Ovary (tissue), 3 donors: Measurements from ENCODE around the gene SLC2A5.
"Not testable (repeated sequence)": the region's sequence is repeated elsewhere in the genome, so short reads cannot be mapped to it uniquely, and the experiment has no call there.

Experiments used
- CTCF ChIP-seq, 3 donors: fragments of 450-650 bp in 2 of 3; fragments of 200-600 bp in 1 of 3; IDR thresholded peaks; one replicate each; pipeline versions ENCODE4 v1.5.1 to v1.8.0; 2016 to 2022; ENCODE audit warnings: antibody characterized with exemption in 3 of 3, mild to moderate bottlenecking in 1 of 3
- EP300 ChIP-seq: sonication (generic); formaldehyde crosslinking; IDR thresholded peaks from one replicate; pipeline ENCODE4 v1.6.1; 2017; ENCODE audit warnings: antibody characterized with exemption
- POLR2A ChIP-seq: fragments of 450-650 bp; IDR thresholded peaks from one replicate; pipeline ENCODE4 v1.6.1; 2017; ENCODE audit warnings: antibody characterized with exemption, mild to moderate bottlenecking, moderate library complexity
- donor health status: DM: no; HTN: no; CAD: no.

- TF ChIP-seq POLR2A; CTCF (IDR thresholded peaks at IDR 0.05); EP300: not testable (repeated sequence)
Measured at GRCh38 chr1:9001534-9002214, 67.8 kb downstream of the SLC2A5 start.
